ENCODE results near the gene ZNF778. TPM values are rescaled to one million over a fixed set of nuclear protein-coding genes. Genes with fewer than 3 reads are reported as not detected.

The ZNF778 gene
- total and polyA plus RNA-seq, 2 of the 13 experiments (the other 11 are each of a cell fraction or from before 2014, with no cell fraction given): 3.8 to 7.2 TPM

DNA sequence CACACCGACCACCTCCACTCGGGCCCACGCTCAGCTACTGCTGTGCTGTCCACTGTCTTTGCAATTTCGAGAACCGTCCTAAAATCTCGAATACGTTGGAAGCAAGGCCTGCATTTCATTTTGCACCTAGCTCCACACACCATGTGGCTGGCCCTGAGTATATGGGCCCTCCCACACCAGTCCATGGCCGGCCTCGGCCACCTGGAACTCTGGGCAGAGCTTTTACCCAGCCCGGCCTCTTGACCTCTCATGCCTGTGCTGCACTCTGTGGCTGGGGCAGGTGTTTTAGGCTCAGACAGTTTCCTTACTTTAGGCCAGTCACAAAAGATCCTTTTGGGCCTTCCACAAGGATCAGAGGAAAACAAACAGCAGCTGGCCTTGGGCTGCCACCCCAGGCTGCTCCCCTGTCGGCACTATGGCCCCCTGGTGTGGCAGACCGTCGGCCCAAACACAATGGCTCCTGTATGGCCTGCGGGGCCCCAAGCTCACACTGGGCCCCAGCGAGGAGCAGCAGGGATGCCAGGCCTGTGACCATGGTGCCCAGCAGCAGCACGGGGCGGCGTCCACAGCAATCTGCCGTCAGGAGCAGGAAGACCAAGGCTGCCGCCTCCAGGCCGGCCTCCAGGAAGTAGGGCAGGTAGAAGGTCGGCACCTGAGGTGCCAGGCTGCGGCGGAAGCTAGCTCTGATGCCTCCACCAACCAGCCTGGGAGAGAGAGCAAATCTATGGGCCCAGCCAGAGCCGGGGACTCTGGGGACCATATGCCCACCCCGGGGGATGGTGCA lies 19.7 kb upstream of the ZNF778 start (continued):
- TF ChIP-seq, protein P1, sequence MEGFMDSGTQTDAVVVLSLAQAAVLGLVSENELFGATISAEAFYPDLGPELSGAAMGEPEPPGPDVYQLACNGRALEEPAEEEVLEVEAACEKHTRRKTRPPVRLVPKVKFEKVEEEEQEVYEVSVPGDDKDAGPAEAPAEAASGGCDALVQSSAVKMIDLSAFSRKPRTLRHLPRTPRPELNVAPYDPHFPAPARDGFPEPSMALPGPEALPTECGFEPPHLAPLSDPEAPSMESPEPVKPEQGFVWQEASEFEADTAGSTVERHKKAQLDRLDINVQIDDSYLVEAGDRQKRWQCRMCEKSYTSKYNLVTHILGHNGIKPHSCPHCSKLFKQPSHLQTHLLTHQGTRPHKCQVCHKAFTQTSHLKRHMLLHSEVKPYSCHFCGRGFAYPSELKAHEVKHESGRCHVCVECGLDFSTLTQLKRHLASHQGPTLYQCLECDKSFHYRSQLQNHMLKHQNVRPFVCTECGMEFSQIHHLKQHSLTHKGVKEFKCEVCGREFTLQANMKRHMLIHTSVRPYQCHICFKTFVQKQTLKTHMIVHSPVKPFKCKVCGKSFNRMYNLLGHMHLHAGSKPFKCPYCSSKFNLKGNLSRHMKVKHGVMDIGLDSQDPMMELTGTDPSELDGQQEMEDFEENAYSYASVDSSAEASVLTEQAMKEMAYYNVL (CRISPR knock-in tag; IDR thresholded peaks at IDR 0.05; ENCODE audit: borderline replicate concordance): peak; percentile 78; the same call in 1 of the 2 replicates
- no peak for TF ChIP-seq ZNF337 (CRISPR knock-in tag; IDR thresholded peaks at IDR 0.05; ENCODE audit: borderline replicate concordance, low read depth)
- peak; percentile 63; the same call in 1 of the 2 replicates for TF ChIP-seq NFKBIZ (CRISPR knock-in tag; IDR thresholded peaks at IDR 0.05)
- TF ChIP-seq ZNF432 (CRISPR knock-in tag; IDR thresholded peaks at IDR 0.05; ENCODE audit: borderline replicate concordance): no peak
- TF ChIP-seq, protein P2, sequence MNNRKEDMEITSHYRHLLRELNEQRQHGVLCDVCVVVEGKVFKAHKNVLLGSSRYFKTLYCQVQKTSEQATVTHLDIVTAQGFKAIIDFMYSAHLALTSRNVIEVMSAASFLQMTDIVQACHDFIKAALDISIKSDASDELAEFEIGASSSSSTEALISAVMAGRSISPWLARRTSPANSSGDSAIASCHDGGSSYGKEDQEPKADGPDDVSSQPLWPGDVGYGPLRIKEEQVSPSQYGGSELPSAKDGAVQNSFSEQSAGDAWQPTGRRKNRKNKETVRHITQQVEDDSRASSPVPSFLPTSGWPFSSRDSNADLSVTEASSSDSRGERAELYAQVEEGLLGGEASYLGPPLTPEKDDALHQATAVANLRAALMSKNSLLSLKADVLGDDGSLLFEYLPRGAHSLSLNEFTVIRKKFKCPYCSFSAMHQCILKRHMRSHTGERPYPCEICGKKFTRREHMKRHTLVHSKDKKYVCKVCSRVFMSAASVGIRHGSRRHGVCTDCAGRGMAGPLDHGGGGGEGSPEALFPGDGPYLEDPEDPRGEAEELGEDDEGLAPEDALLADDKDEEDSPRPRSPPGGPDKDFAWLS (CRISPR knock-in tag; IDR thresholded peaks at IDR 0.05; ENCODE audit: borderline replicate concordance): 0 out of 2 replicates have a peak, but pooled peaks have one; percentile 63
- TF ChIP-seq ISX (CRISPR knock-in tag; conservative IDR thresholded peaks at IDR 0.05): no peak
- TF ChIP-seq ZNF205 (CRISPR knock-in tag; IDR thresholded peaks at IDR 0.05): peak; percentile 89; the same call in 1 of the 2 replicates
- 0 out of 2 replicates have a peak, but pooled peaks have one; percentile 44 for TF ChIP-seq ZNF331 (CRISPR knock-in tag; IDR thresholded peaks at IDR 0.05)
- TF ChIP-seq YY1 (IDR thresholded peaks at IDR 0.05; ENCODE audit: insufficient read depth, insufficient replicate concordance, low read depth, low read length): peak; percentile 84
- no peak for TF ChIP-seq ZNF652 (CRISPR knock-in tag; IDR thresholded peaks at IDR 0.05; ENCODE audit: borderline replicate concordance, low read depth)
- peak; percentile 84; the same call in 1 of the 2 replicates for TF ChIP-seq MED13 (CRISPR knock-in tag; IDR thresholded peaks at IDR 0.05)
- TF ChIP-seq ZNF263 (CRISPR knock-in tag; IDR thresholded peaks at IDR 0.05): peak; percentile 58
- peak; percentile 67 for TF ChIP-seq PPARG (CRISPR knock-in tag; conservative IDR thresholded peaks at IDR 0.05)
- TF ChIP-seq GFI1 (CRISPR knock-in tag; IDR thresholded peaks at IDR 0.05; ENCODE audit: borderline replicate concordance): peak; percentile 77; the same call in 1 of the 2 replicates
- TF ChIP-seq, protein P3, sequence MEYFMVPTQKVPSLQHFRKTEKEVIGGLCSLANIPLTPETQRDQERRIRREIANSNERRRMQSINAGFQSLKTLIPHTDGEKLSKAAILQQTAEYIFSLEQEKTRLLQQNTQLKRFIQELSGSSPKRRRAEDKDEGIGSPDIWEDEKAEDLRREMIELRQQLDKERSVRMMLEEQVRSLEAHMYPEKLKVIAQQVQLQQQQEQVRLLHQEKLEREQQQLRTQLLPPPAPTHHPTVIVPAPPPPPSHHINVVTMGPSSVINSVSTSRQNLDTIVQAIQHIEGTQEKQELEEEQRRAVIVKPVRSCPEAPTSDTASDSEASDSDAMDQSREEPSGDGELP (IDR thresholded peaks at IDR 0.05; ENCODE audit: borderline replicate concordance, low read depth): peak; percentile 86
- TF ChIP-seq ZC3H4 (CRISPR knock-in tag; IDR thresholded peaks at IDR 0.05; ENCODE audit: borderline replicate concordance): peak; percentile 51; the same call in 1 of the 2 replicates
- 0 out of 2 replicates have a peak, but pooled peaks have one; percentile 54 for TF ChIP-seq ZZZ3 (CRISPR knock-in tag; IDR thresholded peaks at IDR 0.05; ENCODE audit: borderline replicate concordance)
- TF ChIP-seq ZNF572 (CRISPR knock-in tag; IDR thresholded peaks at IDR 0.05): no peak; the same call in 1 of the 2 replicates
- TF ChIP-seq SIX1 (CRISPR knock-in tag; IDR thresholded peaks at IDR 0.05; ENCODE audit: borderline replicate concordance): no peak; the same call in 1 of the 2 replicates
- TF ChIP-seq CENPT (CRISPR knock-in tag; IDR thresholded peaks at IDR 0.05; ENCODE audit: low read depth): 0 out of 2 replicates have a peak, but pooled peaks have one; percentile 33
- TF ChIP-seq ZSCAN9 (CRISPR knock-in tag; IDR thresholded peaks at IDR 0.05; ENCODE audit: borderline replicate concordance): peak; percentile 62; the same call in 1 of the 2 replicates
- TF ChIP-seq, protein P4, sequence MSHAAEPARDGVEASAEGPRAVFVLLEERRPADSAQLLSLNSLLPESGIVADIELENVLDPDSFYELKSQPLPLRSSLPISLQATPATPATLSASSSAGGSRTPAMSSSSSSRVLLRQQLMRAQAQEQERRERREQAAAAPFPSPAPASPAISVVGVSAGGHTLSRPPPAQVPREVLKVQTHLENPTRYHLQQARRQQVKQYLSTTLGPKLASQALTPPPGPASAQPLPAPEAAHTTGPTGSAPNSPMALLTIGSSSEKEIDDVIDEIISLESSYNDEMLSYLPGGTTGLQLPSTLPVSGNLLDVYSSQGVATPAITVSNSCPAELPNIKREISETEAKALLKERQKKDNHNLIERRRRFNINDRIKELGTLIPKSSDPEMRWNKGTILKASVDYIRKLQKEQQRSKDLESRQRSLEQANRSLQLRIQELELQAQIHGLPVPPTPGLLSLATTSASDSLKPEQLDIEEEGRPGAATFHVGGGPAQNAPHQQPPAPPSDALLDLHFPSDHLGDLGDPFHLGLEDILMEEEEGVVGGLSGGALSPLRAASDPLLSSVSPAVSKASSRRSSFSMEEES (CRISPR knock-in tag; IDR thresholded peaks at IDR 0.05): peak; percentile 75

Data from HepG2 (cell line).